NCI-H446 (cell line): Measurements from ENCODE around the gene RSRC2.
"Not testable (repeated sequence)": the region's sequence is repeated elsewhere in the genome, so short reads cannot be mapped to it uniquely, and the experiment has no call there.

Experiments
- DNase-seq, 2 experiments: peaks; one replicate each; lab custom pipeline; 2025; lab: John Stamatoyannopoulos, UW

RSRC2 gene

GRCh38 chr12:122484385-122484784, 42.4 kb downstream of the RSRC2 start:
- DNase-seq = not testable (repeated sequence)

- DNase-seq = no peak
Measured at GRCh38 chr12:122483969-122484368, 42.8 kb downstream of the RSRC2 start.

GRCh38 chr12:122481861-122482260, 44.9 kb downstream of the RSRC2 start:
- DNase-seq = no peak

GRCh38 chr12:122480753-122481152, 46.0 kb downstream of the RSRC2 start:
- DNase-seq = no peak

- DNase-seq = no peak
Measured at GRCh38 chr12:122474324-122474716, 52.4 kb downstream of the RSRC2 start.

- no peak for DNase-seq
Measured at GRCh38 chr12:122473543-122474323, 53.0 kb downstream of the RSRC2 start.

GRCh38 chr12:122471324-122472226, 55.2 kb downstream of the RSRC2 start:
- DNase-seq = peak; percentile 42 to 69

GRCh38 chr12:122470576-122470975, 56.2 kb downstream of the RSRC2 start:
- DNase-seq = not testable (repeated sequence)

GRCh38 chr12:122469856-122470255, 56.9 kb downstream of the RSRC2 start:
- not testable (repeated sequence) for DNase-seq

- no peak for DNase-seq
Measured at GRCh38 chr12:122467983-122468382, 58.8 kb downstream of the RSRC2 start.

- peak in 1 of 2 experiments; percentile 31 for DNase-seq
Measured at GRCh38 chr12:122464317-122465042, 62.3 kb downstream of the RSRC2 start.

GRCh38 chr12:122460641-122461040, 66.1 kb downstream of the RSRC2 start:
- no peak for DNase-seq

GRCh38 chr12:122460061-122460460, 66.7 kb downstream of the RSRC2 start:
- DNase-seq = no peak

GRCh38 chr12:122459211-122459610, 67.5 kb downstream of the RSRC2 start:
- DNase-seq = no peak

- DNase-seq = no peak
Measured at GRCh38 chr12:122458105-122459035, 68.4 kb downstream of the RSRC2 start.

GRCh38 chr12:122457627-122458026, 69.1 kb downstream of the RSRC2 start:
- no peak for DNase-seq

GRCh38 chr12:122454739-122455138, 72.0 kb downstream of the RSRC2 start:
- no peak for DNase-seq

- DNase-seq = no peak
Measured at GRCh38 chr12:122454250-122454721, 72.5 kb downstream of the RSRC2 start.
